Brain pericyte (primary cell): Measurements from ENCODE around the gene MRRF.

Experiments
- DNase-seq: peaks from one replicate; pipeline ENCODE4 v3.0.0-alpha.2; 2012; ENCODE audit warnings: low read depth, low spot score

The MRRF gene

DNA sequence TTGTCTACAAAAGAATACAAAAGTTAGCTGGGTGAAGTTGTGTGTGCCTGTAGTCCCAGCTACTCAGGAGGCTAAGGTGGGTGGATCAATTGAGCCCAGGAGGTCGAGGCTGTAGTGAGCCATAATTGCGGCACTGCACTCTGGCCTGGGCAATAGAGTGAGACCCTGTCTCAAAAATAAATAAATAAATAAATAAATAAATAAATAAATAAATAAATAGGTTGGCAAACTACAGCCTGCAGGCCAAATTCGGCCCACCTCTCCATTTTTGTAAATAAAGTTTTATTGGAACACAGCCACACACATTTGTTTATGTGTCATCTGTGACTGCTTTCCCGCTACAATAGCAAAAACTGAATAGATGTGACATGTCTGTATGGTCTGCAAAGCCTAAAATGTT is 115.6 kb downstream of the MRRF start:
- no peak for DNase-seq
